Peyer's patch (tissue), 4 donors: Measurements from ENCODE around the gene NDUFS6. TPM values are rescaled to one million over a fixed set of nuclear protein-coding genes. Genes with fewer than 3 reads are reported as not detected.

Experiments
- DNase-seq, 3 donors: peaks; one replicate each; pipeline ENCODE4 v3.0.0-alpha.2; 2017 to 2019
- H3K27ac ChIP-seq, 4 donors: fragments of 200-600 bp; sonication (generic); one replicate each; pipeline ENCODE4 v1.5.1; 2016 to 2019
- H3K27me3 ChIP-seq, 2 donors: fragments of 200-600 bp; sonication (generic); one replicate each; pipeline ENCODE4 v1.5.1; 2019
- H3K36me3 ChIP-seq, 3 donors: fragments of 200-600 bp; sonication (generic); one replicate each; pipeline ENCODE4 v1.5.1; 2016 to 2019
- H3K4me1 ChIP-seq, 4 donors: fragments of 200-600 bp; sonication (generic); one replicate each; pipeline ENCODE4 v1.5.1; 2016 to 2019
- H3K4me3 ChIP-seq, 4 donors: fragments of 200-600 bp; sonication (generic); 1 replicate in 3 of 4; 2 replicates in 1 of 4; pipeline ENCODE4 v1.5.1; 2016 to 2019; ENCODE audit warnings: mild to moderate bottlenecking in 1 of 4
- H3K9me3 ChIP-seq, 4 donors: fragments of 200-600 bp; sonication (generic); one replicate each; pipeline ENCODE4 v1.5.1; 2016 to 2019; ENCODE audit warnings: mild to moderate bottlenecking in 1 of 4
- POLR2A ChIP-seq, 2 donors: fragments of 450-650 bp; IDR thresholded peaks; one replicate each; pipeline ENCODE4 v1.5.1; 2017; ENCODE audit warnings: antibody characterized with exemption in 2 of 2, mild to moderate bottlenecking in 2 of 2, moderate library complexity in 2 of 2
- total RNA-seq, 4 donors: library from RNA; depleted of rRNA; stranded (reverse); fragments of >200 nt; gene quantifications; one replicate each; pipeline ENCODE4 v1.1.0, GENCODE V29; 2016
- TF ChIP-seq, protein P1 (sequence below), 6 experiments: fragments of 450-650 bp in 4 of 6; fragments of 200-600 bp in 2 of 6; sonication (generic) in 1 of 6; IDR thresholded peaks; one replicate each; pipeline ENCODE4 v1.5.1; 2017 to 2019; ENCODE audit warnings: antibody characterized with exemption in 6 of 6, mild to moderate bottlenecking in 3 of 6, moderate library complexity in 1 of 6

The NDUFS6 gene
- total RNA-seq, 4 donors from 2014 or later = 27.4 to 86.5 (median 47.6) TPM

DNA sequence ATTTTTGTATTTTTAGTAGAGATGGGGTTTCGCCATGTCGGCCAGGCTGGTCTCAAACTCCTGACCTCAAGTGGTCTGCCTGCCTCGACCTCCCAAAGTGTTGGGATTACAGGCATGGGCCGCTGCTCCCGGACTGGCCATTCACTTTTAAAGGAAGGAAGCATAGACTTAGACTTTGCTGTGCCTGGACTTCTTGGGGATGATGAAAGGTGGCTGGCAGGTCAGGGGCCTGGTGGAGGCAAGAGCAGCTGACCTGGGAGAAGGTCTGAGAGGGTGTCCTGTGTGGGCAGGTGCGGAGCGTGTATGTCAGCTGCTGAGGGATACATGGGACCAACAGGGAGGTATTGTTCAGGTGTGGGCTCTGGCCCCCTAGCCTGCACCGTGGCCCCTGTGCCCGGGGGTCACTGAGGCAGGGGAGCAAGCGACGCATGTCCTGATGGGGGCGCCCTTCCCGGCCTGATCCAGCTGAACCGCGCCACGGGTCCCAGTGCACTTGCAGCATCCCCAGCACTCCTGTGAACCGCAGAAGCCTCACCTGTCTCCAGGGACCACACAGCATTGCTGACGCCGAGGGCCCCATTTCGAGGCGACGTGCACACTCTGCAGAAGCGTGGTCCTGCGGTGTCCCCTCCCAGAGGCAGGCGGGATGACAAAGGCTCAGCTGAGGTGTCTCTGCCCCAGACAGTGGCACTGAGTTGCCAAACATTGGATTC lies 23.1 kb downstream of the NDUFS6 start:
- TF ChIP-seq POLR2A (IDR thresholded peaks at IDR 0.05) = no peak
- TF ChIP-seq, protein P1, sequence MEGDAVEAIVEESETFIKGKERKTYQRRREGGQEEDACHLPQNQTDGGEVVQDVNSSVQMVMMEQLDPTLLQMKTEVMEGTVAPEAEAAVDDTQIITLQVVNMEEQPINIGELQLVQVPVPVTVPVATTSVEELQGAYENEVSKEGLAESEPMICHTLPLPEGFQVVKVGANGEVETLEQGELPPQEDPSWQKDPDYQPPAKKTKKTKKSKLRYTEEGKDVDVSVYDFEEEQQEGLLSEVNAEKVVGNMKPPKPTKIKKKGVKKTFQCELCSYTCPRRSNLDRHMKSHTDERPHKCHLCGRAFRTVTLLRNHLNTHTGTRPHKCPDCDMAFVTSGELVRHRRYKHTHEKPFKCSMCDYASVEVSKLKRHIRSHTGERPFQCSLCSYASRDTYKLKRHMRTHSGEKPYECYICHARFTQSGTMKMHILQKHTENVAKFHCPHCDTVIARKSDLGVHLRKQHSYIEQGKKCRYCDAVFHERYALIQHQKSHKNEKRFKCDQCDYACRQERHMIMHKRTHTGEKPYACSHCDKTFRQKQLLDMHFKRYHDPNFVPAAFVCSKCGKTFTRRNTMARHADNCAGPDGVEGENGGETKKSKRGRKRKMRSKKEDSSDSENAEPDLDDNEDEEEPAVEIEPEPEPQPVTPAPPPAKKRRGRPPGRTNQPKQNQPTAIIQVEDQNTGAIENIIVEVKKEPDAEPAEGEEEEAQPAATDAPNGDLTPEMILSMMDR (IDR thresholded peaks at IDR 0.05) = no peak
- peaks cover 0 to 32% (median 0%) of the 10 kb centered on the region in 3 donors for H3K36me3 ChIP-seq
- DNase-seq = peak in 2 of 3 donors; percentile 39 to 43

GRCh38 chr5:1824903-1825841 lies 24.0 kb downstream of the NDUFS6 start:
- Histone ChIP-seq H3K27me3 (no peaks in the 10 kb centered on the region), H3K27ac (no peak overlapping the region), H3K36me3 (peaks cover 0 to 25% (median 0%) of the 10 kb centered on the region in 3 donors), H3K4me1 (no peaks in the 10 kb centered on the region), H3K4me3 (no peak overlapping the region), H3K9me3 (no peaks in the 10 kb centered on the region)
- peak in 2 of 3 donors; percentile 33 to 43 for DNase-seq
- TF ChIP-seq, protein P1 (IDR thresholded peaks at IDR 0.05) = no peak
- no peak for TF ChIP-seq POLR2A (IDR thresholded peaks at IDR 0.05)

More for the DNA sequence above, 23.1 kb downstream of the NDUFS6 start:
- Histone ChIP-seq H3K27ac (no peak overlapping the region), H3K4me3 (no peak overlapping the region), H3K27me3 (no peaks in the 10 kb centered on the region), H3K9me3 (no peaks in the 10 kb centered on the region), H3K4me1 (no peaks in the 10 kb centered on the region)

DNA sequence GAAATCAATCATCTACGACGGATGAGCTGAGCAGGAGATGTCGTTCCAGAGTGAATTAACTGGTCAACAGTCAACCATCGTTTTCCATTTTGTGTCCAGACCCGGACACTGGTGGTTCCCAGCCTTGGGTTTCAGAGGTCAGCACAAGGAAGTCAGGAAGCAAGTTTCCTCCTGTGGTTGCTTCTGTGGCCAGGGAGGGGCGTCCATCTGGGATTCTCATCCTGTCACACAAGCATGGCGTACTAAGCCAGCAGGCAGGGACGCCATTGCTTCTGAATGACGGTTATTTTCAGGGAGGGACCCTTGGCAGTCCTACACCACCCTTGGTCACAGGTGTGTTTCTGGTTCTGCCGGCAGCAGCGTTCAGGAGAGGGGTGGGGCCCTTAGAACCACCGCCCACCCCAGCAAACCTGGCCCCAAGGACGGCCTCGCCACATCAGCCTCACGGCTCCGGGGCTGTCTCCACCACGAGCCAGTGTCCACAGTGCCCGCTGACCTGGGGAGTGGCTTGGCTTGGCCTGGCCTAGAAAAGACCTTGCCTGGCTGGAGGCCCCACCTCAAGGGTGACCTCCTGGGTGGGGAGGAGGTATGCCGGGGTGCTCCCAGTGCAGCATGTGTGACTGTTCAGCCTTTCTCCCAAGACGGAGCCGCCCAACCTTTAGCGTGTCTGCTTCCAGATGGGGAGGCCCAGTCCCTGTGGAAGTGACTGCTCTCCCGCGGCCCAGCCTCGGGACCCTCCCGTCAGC lies 25.2 kb downstream of the NDUFS6 start:
- TF ChIP-seq POLR2A (IDR thresholded peaks at IDR 0.05) = no peak
- no peak overlapping the region for H3K4me3 ChIP-seq
- peak in 2 of 3 donors; percentile 23 to 39 for DNase-seq
- no peaks in the 10 kb centered on the region for H3K27me3 ChIP-seq
- H3K9me3 ChIP-seq = no peaks in the 10 kb centered on the region
- no peak overlapping the region for H3K27ac ChIP-seq
- H3K36me3 ChIP-seq = peaks cover 0 to 16% (median 0%) of the 10 kb centered on the region in 3 donors
- no peaks in the 10 kb centered on the region for H3K4me1 ChIP-seq

DNA sequence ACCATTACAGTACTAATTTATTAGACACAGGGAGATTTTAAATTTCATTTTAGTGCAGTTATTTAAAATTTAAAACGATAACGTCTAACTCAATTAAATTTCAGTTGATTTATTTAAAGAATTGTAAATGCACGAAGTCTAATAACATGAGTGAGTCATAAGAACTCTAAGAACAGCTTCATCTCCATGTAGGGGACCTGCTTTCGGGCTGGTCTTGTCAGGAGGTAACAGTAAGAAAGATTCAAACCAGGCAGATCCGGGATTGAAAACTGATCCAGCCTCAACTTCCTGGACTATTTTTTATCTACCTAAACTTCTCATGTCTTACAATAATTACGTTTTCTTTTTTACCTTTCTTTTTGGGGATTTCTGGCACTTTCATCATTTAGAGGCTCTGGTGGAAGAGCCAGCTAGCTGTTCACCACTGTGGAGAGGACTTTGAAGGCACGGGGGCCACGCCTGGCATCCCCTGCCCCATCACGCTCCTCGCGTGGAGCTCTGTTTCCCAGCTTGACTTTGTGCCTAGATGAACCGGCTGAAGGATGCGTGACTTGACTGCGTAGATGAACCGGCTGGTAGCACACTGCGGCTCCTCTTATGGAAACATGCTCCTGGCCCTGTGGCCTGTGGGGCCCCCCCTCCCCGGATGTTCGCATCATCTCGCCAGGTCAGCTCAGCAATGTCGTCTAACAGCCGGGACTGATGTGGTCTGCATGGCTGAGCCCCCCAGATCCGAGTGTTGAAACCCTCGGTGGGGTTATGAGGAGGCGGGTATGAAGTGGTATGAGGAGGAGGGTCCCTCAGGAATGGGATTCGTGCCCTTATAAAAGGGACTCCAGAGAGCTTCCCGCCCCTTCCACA lies 26.0 kb downstream of the NDUFS6 start:
- peaks cover 0 to 16% (median 0%) of the 10 kb centered on the region in 3 donors for H3K36me3 ChIP-seq
- DNase-seq = peak in 2 of 3 donors; percentile 38
- H3K27me3 ChIP-seq = no peaks in the 10 kb centered on the region
- no peak overlapping the region for H3K4me3 ChIP-seq
- H3K4me1 ChIP-seq = no peaks in the 10 kb centered on the region
- TF ChIP-seq, protein P1 (IDR thresholded peaks at IDR 0.05) = no peak
- no peak for TF ChIP-seq POLR2A (IDR thresholded peaks at IDR 0.05)
- H3K9me3 ChIP-seq = no peaks in the 10 kb centered on the region
- no peak overlapping the region for H3K27ac ChIP-seq

GRCh38 chr5:1827886-1828397 lies 26.7 kb downstream of the NDUFS6 start:
- no peak overlapping the region for H3K27ac ChIP-seq
- H3K27me3 ChIP-seq = no peaks in the 10 kb centered on the region
- no peaks in the 10 kb centered on the region for H3K4me1 ChIP-seq
- no peak for TF ChIP-seq POLR2A (IDR thresholded peaks at IDR 0.05)
- TF ChIP-seq, protein P1 (IDR thresholded peaks at IDR 0.05) = no peak
- peak in 1 of 3 donors; percentile 51 for DNase-seq
- H3K9me3 ChIP-seq = no peaks in the 10 kb centered on the region
- H3K4me3 ChIP-seq = no peak overlapping the region
- H3K36me3 ChIP-seq = peaks cover 0 to 16% (median 0%) of the 10 kb centered on the region in 3 donors
